Natural killer cell treated with Interleukin-12 subunit alpha and Interleukin-12 subunit beta and Interleukin-15 and Interleukin-18, amount 100 ng/mL, for 72 hours (primary cell): ENCODE results near the gene FBF1. TPM values are rescaled to one million over a fixed set of nuclear protein-coding genes. Genes with fewer than 3 reads are reported as not detected.
"Not testable (repeated sequence)": the region's sequence is repeated elsewhere in the genome, so short reads cannot be mapped to it uniquely, and the experiment has no call there.

ENCODE experiments used
- ATAC-seq, 2 donors: fragments of 150-1000 bp; cut with Tn5 transposase in 1 of 2; sonication (Bioruptor Pico), chemical (Tn5 transposase) in 1 of 2; 2 replicates each; pipeline ENCODE4 v1.10.0; 2021
- DNase-seq: peaks from one replicate; pipeline ENCODE4 v3.0.0; 2022; ENCODE audit warnings: low spot score
- H3K27ac Mint-ChIP-seq, 2 donors: 1 replicate in 1 of 2; 2 replicates in 1 of 2; pipeline ENCODE4 v1.8.0; 2022; ENCODE audit warnings: mixed read lengths in 2 of 2, mild to moderate bottlenecking in 1 of 2, moderate library complexity in 1 of 2
- H3K27me3 Mint-ChIP-seq, 2 donors: 1 replicate in 1 of 2; 2 replicates in 1 of 2; pipeline ENCODE4 v1.8.0; 2022; ENCODE audit warnings: mixed read lengths in 2 of 2
- H3K36me3 Mint-ChIP-seq: one replicate; pipeline ENCODE4 v1.8.0; 2022; ENCODE audit warnings: mixed read lengths
- H3K4me1 Mint-ChIP-seq, 2 donors: 1 replicate in 1 of 2; 2 replicates in 1 of 2; pipeline ENCODE4 v1.8.0; 2022; ENCODE audit warnings: low read depth in 2 of 2, mixed read lengths in 2 of 2, mild to moderate bottlenecking in 1 of 2
- H3K4me3 Mint-ChIP-seq: one replicate; pipeline ENCODE4 v1.8.0; 2022; ENCODE audit warnings: mixed read lengths
- H3K9me3 Mint-ChIP-seq: 2 replicates; pipeline ENCODE4 v1.8.0; 2022; ENCODE audit warnings: mixed read lengths
- total RNA-seq, 2 donors: library from RNA; stranded (reverse); gene quantifications; one replicate each; pipeline ENCODE4 v1.2.3, GENCODE V29; 2022

Gene FBF1
- total RNA-seq, 2 donors from 2014 or later = 10.2 to 34.4 TPM

DNA sequence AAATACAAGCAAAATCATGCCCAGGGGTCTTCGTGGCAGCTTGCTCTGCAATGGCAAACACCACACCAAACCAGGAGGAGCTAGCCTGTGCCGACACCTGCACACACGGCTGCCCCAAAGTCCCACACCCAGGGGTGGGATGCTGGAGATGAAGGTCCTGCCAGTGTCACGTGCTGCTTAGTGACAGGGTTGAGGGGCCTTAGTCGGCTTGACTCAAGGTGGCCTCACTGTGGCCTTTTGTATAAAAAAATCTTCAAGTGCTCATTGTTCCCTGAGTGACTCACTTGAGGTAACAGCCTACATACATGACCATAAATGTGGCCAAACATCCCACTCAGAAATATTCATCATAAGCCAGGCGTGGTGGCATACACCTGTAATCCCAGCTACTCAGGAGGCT, 51.4 kb downstream of the FBF1 start:
- no peaks in the 10 kb centered on the region for H3K27me3 Mint-ChIP-seq
- DNase-seq = no peak
- H3K27ac Mint-ChIP-seq = no peak overlapping the region
- no peak for ATAC-seq
- H3K4me1 Mint-ChIP-seq = peaks cover 9 to 11% of the 10 kb centered on the region in 2 donors
- no peak overlapping the region for H3K4me3 Mint-ChIP-seq
- no peaks in the 10 kb centered on the region for H3K9me3 Mint-ChIP-seq
- H3K36me3 Mint-ChIP-seq = no peaks in the 10 kb centered on the region

- Mint-ChIP-seq H3K4me3 (no peak overlapping the region), H3K4me1 (peaks cover 0 to 3% of the 10 kb centered on the region in 2 donors), H3K27me3 (no peaks in the 10 kb centered on the region), H3K27ac (no peak overlapping the region), H3K9me3 (no peaks in the 10 kb centered on the region), H3K36me3 (no peaks in the 10 kb centered on the region)
- no peak for DNase-seq
- ATAC-seq = no peak
Measured at GRCh38 chr17:75888484-75888883, 52.4 kb downstream of the FBF1 start.

GRCh38 chr17:75885860-75886259, 55.0 kb downstream of the FBF1 start:
- not testable (repeated sequence) for H3K4me1 Mint-ChIP-seq, H3K9me3 Mint-ChIP-seq, H3K36me3 Mint-ChIP-seq, DNase-seq, H3K27me3 Mint-ChIP-seq, ATAC-seq, H3K4me3 Mint-ChIP-seq, H3K27ac Mint-ChIP-seq

DNA sequence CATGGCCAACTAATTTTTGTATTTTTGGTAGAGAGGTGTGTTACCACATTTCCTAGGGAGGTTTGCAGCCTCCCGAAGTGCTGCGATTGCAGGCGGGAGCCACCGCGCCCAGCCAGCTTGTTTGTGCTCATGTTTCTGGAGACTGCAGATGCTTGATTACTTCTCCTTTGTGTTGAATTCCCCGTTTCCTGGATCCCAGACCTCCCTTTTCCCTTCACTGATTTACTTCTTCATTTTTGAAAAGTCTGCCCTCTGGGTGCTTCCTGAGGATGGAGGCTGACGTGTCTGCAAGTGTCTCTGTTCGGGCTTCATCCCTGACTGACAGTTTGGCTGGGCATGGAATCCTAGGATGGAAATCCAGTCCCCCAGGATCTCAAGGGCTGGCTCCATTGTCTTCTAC, 55.4 kb downstream of the FBF1 start:
- ATAC-seq = no peak
- Mint-ChIP-seq H3K4me1 (peaks cover 0 to 3% of the 10 kb centered on the region in 2 donors), H3K4me3 (no peak overlapping the region), H3K36me3 (no peaks in the 10 kb centered on the region), H3K27ac (no peak overlapping the region), H3K27me3 (peaks cover 0 to under 1% of the 10 kb centered on the region in 2 donors), H3K9me3 (no peaks in the 10 kb centered on the region)
- no peak for DNase-seq

DNA sequence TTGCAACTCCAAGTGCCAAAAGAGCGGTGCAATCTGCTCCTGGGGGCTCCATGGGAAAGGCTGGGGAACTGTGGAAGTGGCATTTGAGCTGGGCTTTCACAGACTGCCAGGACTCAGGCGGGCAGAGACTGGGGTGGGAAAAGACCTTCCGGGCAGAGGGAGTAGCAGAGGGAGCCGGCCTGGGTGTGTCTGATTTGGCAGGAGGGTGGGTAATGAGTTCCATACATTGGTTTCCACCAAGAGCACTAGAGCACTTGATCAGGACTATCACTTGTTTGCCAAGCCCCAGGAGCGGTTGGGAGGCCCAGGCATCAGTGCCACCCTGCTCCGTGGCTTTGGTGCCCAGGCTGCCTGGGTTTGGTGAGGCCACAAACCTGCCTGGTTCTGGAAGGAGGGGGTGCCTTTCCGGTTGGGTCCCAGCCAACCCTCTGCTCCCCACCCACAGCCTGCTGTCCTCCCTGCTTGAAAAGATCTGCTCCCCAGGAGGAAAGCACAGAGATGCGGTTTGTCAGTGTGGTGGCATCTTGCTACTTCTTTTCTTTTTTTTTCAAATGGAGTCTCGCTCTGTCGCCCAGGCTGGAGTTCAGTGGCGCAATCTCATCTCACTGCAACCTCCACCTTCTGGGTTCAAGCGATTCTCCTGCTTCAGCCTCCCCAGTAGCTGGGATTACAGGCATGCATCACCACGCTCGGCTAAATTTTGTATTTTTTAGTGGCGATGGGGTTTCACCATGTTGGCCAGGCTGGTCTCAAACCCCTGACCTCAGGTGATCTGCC, 59.0 kb downstream of the FBF1 start:
- Mint-ChIP-seq H3K27me3 (peaks cover 5 to 14% of the 10 kb centered on the region in 2 donors), H3K4me3 (no peak overlapping the region), H3K27ac (no peak overlapping the region), H3K36me3 (no peaks in the 10 kb centered on the region), H3K9me3 (no peaks in the 10 kb centered on the region), H3K4me1 (peaks cover 8 to 12% of the 10 kb centered on the region in 2 donors)
- ATAC-seq = no peak
- no peak for DNase-seq

DNA sequence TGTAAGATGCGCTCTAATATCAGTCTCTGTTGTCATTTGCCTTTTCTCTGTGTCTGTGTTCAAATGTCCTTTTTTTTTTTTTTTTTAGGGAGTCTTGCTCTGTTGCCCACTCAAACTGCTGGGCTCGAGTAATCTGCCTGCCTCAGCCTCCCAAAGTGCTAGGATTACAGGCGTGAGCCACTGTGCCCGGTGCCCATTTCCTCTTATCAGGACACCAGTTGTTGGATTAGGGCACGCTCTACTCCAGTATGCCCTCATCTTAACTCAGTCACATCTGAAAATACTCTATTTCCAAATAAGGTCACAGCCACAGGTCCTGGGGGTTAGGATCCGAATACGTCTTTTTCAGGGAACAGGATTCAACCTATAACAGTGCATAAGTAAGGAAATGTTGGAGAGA, 60.6 kb downstream of the FBF1 start:
- Mint-ChIP-seq H3K4me3 (peak overlapping the region; percentile 27), H3K4me1 (peaks cover 16 to 17% of the 10 kb centered on the region in 2 donors), H3K27me3 (peaks cover 5 to 14% of the 10 kb centered on the region in 2 donors), H3K36me3 (no peaks in the 10 kb centered on the region), H3K9me3 (no peaks in the 10 kb centered on the region), H3K27ac (no peak overlapping the region)
- DNase-seq (no peak), ATAC-seq (no peak)

- H3K27me3 Mint-ChIP-seq = peaks cover 5 to 14% of the 10 kb centered on the region in 2 donors
- no peaks in the 10 kb centered on the region for H3K9me3 Mint-ChIP-seq
- peak within 1 kb of the TSS; percentile 48 for H3K4me3 Mint-ChIP-seq
- H3K36me3 Mint-ChIP-seq = no peaks in the 10 kb centered on the region
- peaks cover 16 to 17% of the 10 kb centered on the region in 2 donors for H3K4me1 Mint-ChIP-seq
- H3K27ac Mint-ChIP-seq = no peak within 1 kb of the TSS
- DNase-seq (no peak), ATAC-seq (peak; percentile 40 to 56)
Measured at GRCh38 chr17:75878174-75878998, 62.5 kb downstream of the FBF1 start, which contains the start of gene TRIM47. TRIM47 (minus strand) TSS chr17:75878581; CDS start chr17:75878548, 33 bp downstream.

- DNase-seq = peak; percentile 72
- peaks cover 5 to 14% of the 10 kb centered on the region in 2 donors for H3K27me3 Mint-ChIP-seq
- H3K9me3 Mint-ChIP-seq = no peaks in the 10 kb centered on the region
- peak overlapping the region; percentile 45 for H3K4me3 Mint-ChIP-seq
- peak; percentile 92 to 94 for ATAC-seq
- H3K36me3 Mint-ChIP-seq = no peaks in the 10 kb centered on the region
- peaks cover 16 to 17% of the 10 kb centered on the region in 2 donors for H3K4me1 Mint-ChIP-seq
- no peak overlapping the region for H3K27ac Mint-ChIP-seq
Measured at GRCh38 chr17:75877752-75878173, 63.1 kb downstream of the FBF1 start.

- H3K27me3 Mint-ChIP-seq = peaks cover 5 to 14% of the 10 kb centered on the region in 2 donors
- H3K4me3 Mint-ChIP-seq = peak overlapping the region; percentile 45
- H3K4me1 Mint-ChIP-seq = peaks cover 16 to 17% of the 10 kb centered on the region in 2 donors
- H3K9me3 Mint-ChIP-seq = no peaks in the 10 kb centered on the region
- no peak for DNase-seq
- H3K27ac Mint-ChIP-seq = no peak overlapping the region
- ATAC-seq = no peak
- no peaks in the 10 kb centered on the region for H3K36me3 Mint-ChIP-seq
Measured at GRCh38 chr17:75876938-75877751, 63.7 kb downstream of the FBF1 start.

GRCh38 chr17:75876190-75876937, 64.5 kb downstream of the FBF1 start:
- peaks cover 5 to 14% of the 10 kb centered on the region in 2 donors for H3K27me3 Mint-ChIP-seq
- no peak overlapping the region for H3K27ac Mint-ChIP-seq
- no peaks in the 10 kb centered on the region for H3K36me3 Mint-ChIP-seq

GRCh38 chr17:75875940-75876189, 65.0 kb downstream of the FBF1 start:
- Mint-ChIP-seq H3K4me3 (no peak overlapping the region), H3K4me1 (peaks cover 16 to 17% of the 10 kb centered on the region in 2 donors)

More at GRCh38 chr17:75876190-75876937, 64.5 kb downstream of the FBF1 start:
- peaks cover 16 to 17% of the 10 kb centered on the region in 2 donors for H3K4me1 Mint-ChIP-seq
- H3K4me3 Mint-ChIP-seq = peak overlapping the region; percentile 45
- no peak for DNase-seq
- ATAC-seq = peak in 1 of 2 donors; percentile 13
- H3K9me3 Mint-ChIP-seq = no peaks in the 10 kb centered on the region

GRCh38 chr17:75875182-75875939, 65.5 kb downstream of the FBF1 start:
- Mint-ChIP-seq H3K27ac (no peak overlapping the region), H3K27me3 (peaks cover 5 to 12% of the 10 kb centered on the region in 2 donors), H3K4me1 (peaks cover 16 to 17% of the 10 kb centered on the region in 2 donors), H3K4me3 (no peak overlapping the region), H3K9me3 (no peaks in the 10 kb centered on the region), H3K36me3 (no peaks in the 10 kb centered on the region)
- DNase-seq (no peak), ATAC-seq (no peak)

More at GRCh38 chr17:75875940-75876189, 65.0 kb downstream of the FBF1 start:
- Mint-ChIP-seq H3K27ac (no peak overlapping the region), H3K36me3 (no peaks in the 10 kb centered on the region), H3K9me3 (no peaks in the 10 kb centered on the region), H3K27me3 (peaks cover 5 to 14% of the 10 kb centered on the region in 2 donors)
- no peak for ATAC-seq
- no peak for DNase-seq
